ENCODE data around the gene TEX19.
A peak's percentile ranks its signal among the peaks of the same experiment; 100 is the strongest.

TEX19 gene

GRCh38 chr17:82358465-82359350 is at the start of gene TEX19:
Gene TEX19, plus strand, starts transcription at chr17:82359247. Its CDS starts 2,904 bp downstream, at chr17:82362151.
- peak within 1 kb of the TSS; percentile 16 for H3K27ac Mint-ChIP-seq
- H3K4me3 Mint-ChIP-seq: no peak within 1 kb of the TSS
- no peaks in the 10 kb centered on the region for H3K9me3 Mint-ChIP-seq
- peaks cover 8% of the 10 kb centered on the region for H3K4me1 Mint-ChIP-seq (ENCODE audit: low read depth)
- no peaks in the 10 kb centered on the region for H3K36me3 Mint-ChIP-seq (ENCODE audit: low read depth)
- H3K27me3 Mint-ChIP-seq (ENCODE audit: low read depth): peaks cover 12% of the 10 kb centered on the region

- no peaks in the 10 kb centered on the region for H3K9me3 Mint-ChIP-seq
- H3K27me3 Mint-ChIP-seq (ENCODE audit: low read depth): no peaks in the 10 kb centered on the region
- peak overlapping the region; percentile 7 for H3K27ac Mint-ChIP-seq
- peaks cover 13% of the 10 kb centered on the region for H3K4me1 Mint-ChIP-seq (ENCODE audit: low read depth)
- H3K36me3 Mint-ChIP-seq (ENCODE audit: low read depth): peaks cover 4% of the 10 kb centered on the region
- H3K4me3 Mint-ChIP-seq: no peak overlapping the region
Observed at GRCh38 chr17:82309656-82310570, 49.1 kb upstream of the TEX19 start.

GRCh38 chr17:82310877-82311276 is 48.2 kb upstream of the TEX19 start:
- Mint-ChIP-seq H3K4me1 (ENCODE audit: low read depth) (peaks cover 12% of the 10 kb centered on the region), H3K27me3 (ENCODE audit: low read depth) (no peaks in the 10 kb centered on the region), H3K27ac (no peak overlapping the region), H3K36me3 (ENCODE audit: low read depth) (peaks cover 8% of the 10 kb centered on the region), H3K9me3 (no peaks in the 10 kb centered on the region), H3K4me3 (no peak overlapping the region)

GRCh38 chr17:82311971-82312370 is 47.1 kb upstream of the TEX19 start:
- H3K27me3 Mint-ChIP-seq (ENCODE audit: low read depth): no peaks in the 10 kb centered on the region
- H3K4me3 Mint-ChIP-seq: no peak overlapping the region
- peaks cover 10% of the 10 kb centered on the region for H3K36me3 Mint-ChIP-seq (ENCODE audit: low read depth)
- H3K9me3 Mint-ChIP-seq: no peaks in the 10 kb centered on the region
- no peak overlapping the region for H3K27ac Mint-ChIP-seq
- H3K4me1 Mint-ChIP-seq (ENCODE audit: low read depth): peaks cover 4% of the 10 kb centered on the region

- H3K27me3 Mint-ChIP-seq (ENCODE audit: low read depth): no peaks in the 10 kb centered on the region
- peak overlapping the region; percentile 25 for H3K4me3 Mint-ChIP-seq
- H3K27ac Mint-ChIP-seq: no peak overlapping the region
- no peaks in the 10 kb centered on the region for H3K9me3 Mint-ChIP-seq
- peaks cover 10% of the 10 kb centered on the region for H3K36me3 Mint-ChIP-seq (ENCODE audit: low read depth)
- peaks cover 6% of the 10 kb centered on the region for H3K4me1 Mint-ChIP-seq (ENCODE audit: low read depth)
Observed at GRCh38 chr17:82313195-82314011, 45.6 kb upstream of the TEX19 start.

GRCh38 chr17:82314012-82314726 is 44.9 kb upstream of the TEX19 start:
- peaks cover 4% of the 10 kb centered on the region for H3K4me1 Mint-ChIP-seq (ENCODE audit: low read depth)
- H3K27me3 Mint-ChIP-seq (ENCODE audit: low read depth): no peaks in the 10 kb centered on the region
- H3K9me3 Mint-ChIP-seq: no peaks in the 10 kb centered on the region
- peaks cover 9% of the 10 kb centered on the region for H3K36me3 Mint-ChIP-seq (ENCODE audit: low read depth)
- H3K27ac Mint-ChIP-seq: no peak overlapping the region
- peak overlapping the region; percentile 25 for H3K4me3 Mint-ChIP-seq

- Mint-ChIP-seq H3K36me3 (ENCODE audit: low read depth) (peaks cover 9% of the 10 kb centered on the region), H3K9me3 (no peaks in the 10 kb centered on the region), H3K4me3 (peak overlapping the region; percentile 96), H3K27ac (no peak overlapping the region), H3K27me3 (ENCODE audit: low read depth) (no peaks in the 10 kb centered on the region), H3K4me1 (ENCODE audit: low read depth) (peaks cover 4% of the 10 kb centered on the region)
Observed at GRCh38 chr17:82314727-82315605, 44.1 kb upstream of the TEX19 start.

GRCh38 chr17:82315703-82316358 is 43.2 kb upstream of the TEX19 start:
- H3K9me3 Mint-ChIP-seq: no peaks in the 10 kb centered on the region
- peak overlapping the region; percentile 83 for H3K27ac Mint-ChIP-seq
- no peaks in the 10 kb centered on the region for H3K27me3 Mint-ChIP-seq (ENCODE audit: low read depth)
- H3K4me1 Mint-ChIP-seq (ENCODE audit: low read depth): peaks cover 7% of the 10 kb centered on the region
- H3K4me3 Mint-ChIP-seq: peak overlapping the region; percentile 96
- peaks cover 9% of the 10 kb centered on the region for H3K36me3 Mint-ChIP-seq (ENCODE audit: low read depth)

GRCh38 chr17:82316651-82317393 is 42.2 kb upstream of the TEX19 start:
- Mint-ChIP-seq H3K4me3 (peak overlapping the region; percentile 96), H3K4me1 (ENCODE audit: low read depth) (peaks cover 10% of the 10 kb centered on the region), H3K36me3 (ENCODE audit: low read depth) (peaks cover 11% of the 10 kb centered on the region), H3K9me3 (no peaks in the 10 kb centered on the region), H3K27me3 (ENCODE audit: low read depth) (no peaks in the 10 kb centered on the region), H3K27ac (peak overlapping the region; percentile 78)

- H3K4me1 Mint-ChIP-seq (ENCODE audit: low read depth): peaks cover 10% of the 10 kb centered on the region
- peak within 1 kb of the TSS; percentile 78 for H3K27ac Mint-ChIP-seq
- peaks cover 11% of the 10 kb centered on the region for H3K36me3 Mint-ChIP-seq (ENCODE audit: low read depth)
- H3K9me3 Mint-ChIP-seq: no peaks in the 10 kb centered on the region
- H3K27me3 Mint-ChIP-seq (ENCODE audit: low read depth): no peaks in the 10 kb centered on the region
- peak within 1 kb of the TSS; percentile 96 for H3K4me3 Mint-ChIP-seq
Observed at GRCh38 chr17:82317394-82318168, 41.5 kb upstream of the TEX19 start, which contains the start of gene CD7. Gene CD7, minus strand, starts transcription at chr17:82317608. Its CDS starts 113 bp downstream, at chr17:82317495.

GRCh38 chr17:82318169-82318498 is 40.9 kb upstream of the TEX19 start:
- Mint-ChIP-seq H3K9me3 (no peaks in the 10 kb centered on the region), H3K27me3 (ENCODE audit: low read depth) (no peaks in the 10 kb centered on the region), H3K27ac (no peak overlapping the region), H3K4me3 (no peak overlapping the region), H3K36me3 (ENCODE audit: low read depth) (peaks cover 11% of the 10 kb centered on the region), H3K4me1 (ENCODE audit: low read depth) (peaks cover 10% of the 10 kb centered on the region)
